Naive thymus-derived CD4-positive, alpha-beta T cell (primary cell): ENCODE measurements around the gene DMBX1. TPM values are rescaled to one million over a fixed set of nuclear protein-coding genes. Genes with fewer than 3 reads are reported as not detected.

Experiments
- ATAC-seq: fragments of 150-1000 bp; cut with Tn5 transposase; 2 replicates; pipeline ENCODE4 v1.10.0; 2021; ENCODE audit warnings: mild to moderate bottlenecking, moderate library complexity
- CTCF ChIA-PET: fragments of 350-600 bp; sonication (Branson Sonifier 250); formaldehyde crosslinking; loops from one replicate; lab custom pipeline; 2021; ENCODE audit warnings: antibody characterized with exemption; lab: Charles Lee
- POLR2A ChIA-PET: fragments of 350-600 bp; sonication (Branson Sonifier 250); formaldehyde crosslinking; loops from one replicate; lab custom pipeline; 2021; ENCODE audit warnings: antibody characterized with exemption, inconsistent platforms; lab: Charles Lee
- DNase-seq, 9 donors: peaks; one replicate each; pipeline versions ENCODE4 v3.0.0 to v3.0.0-alpha.2; 2020 to 2022; ENCODE audit warnings: mixed read lengths in 1 of 9
- H3K27ac ChIP-seq: one replicate; pipeline ENCODE4 v1.7.0; 2013; ENCODE audit warnings: mild to moderate bottlenecking, low read depth, low read length, moderate library complexity
- H3K27me3 ChIP-seq, 2 donors: one replicate each; pipeline ENCODE4 v1.7.0; 2013; ENCODE audit warnings: low read length in 2 of 2, mild to moderate bottlenecking in 2 of 2, moderate library complexity in 2 of 2; ENCODE audit not compliant: control insufficient read depth in 2 of 2, insufficient read depth in 2 of 2
- H3K36me3 ChIP-seq, 3 experiments: 1 replicate in 2 of 3; 2 replicates in 1 of 3; pipeline ENCODE4 v1.7.0; 2013; ENCODE audit warnings: low read length in 3 of 3, mild to moderate bottlenecking in 3 of 3, moderate library complexity in 1 of 3; ENCODE audit not compliant: insufficient read depth in 3 of 3, control insufficient read depth in 2 of 3
- H3K4me1 ChIP-seq, 2 donors: one replicate each; pipeline ENCODE4 v1.7.0; 2013; ENCODE audit warnings: low read length in 2 of 2, mild to moderate bottlenecking in 2 of 2, moderate library complexity in 1 of 2; ENCODE audit not compliant: control insufficient read depth in 2 of 2, insufficient read depth in 2 of 2
- H3K4me3 ChIP-seq: 2 replicates; pipeline ENCODE4 v1.7.0; 2013; ENCODE audit warnings: mild to moderate bottlenecking, low read length
- H3K9me3 ChIP-seq, 3 experiments: 1 replicate in 2 of 3; 2 replicates in 1 of 3; pipeline ENCODE4 v1.7.0; 2013; ENCODE audit warnings: low read length in 3 of 3; ENCODE audit not compliant: control insufficient read depth in 2 of 3
- H3K27ac Mint-ChIP-seq, 9 donors: one replicate each; pipeline ENCODE4 v1.8.0; 2020 to 2022; ENCODE audit warnings: mixed read lengths in 9 of 9, mild to moderate bottlenecking in 8 of 9, moderate library complexity in 5 of 9, inconsistent platforms in 2 of 9
- H3K27me3 Mint-ChIP-seq, 5 donors: one replicate each; pipeline ENCODE4 v1.8.0; 2021 to 2022; ENCODE audit warnings: mixed read lengths in 5 of 5, mild to moderate bottlenecking in 1 of 5
- H3K36me3 Mint-ChIP-seq, 5 donors: one replicate each; pipeline ENCODE4 v1.8.0; 2020 to 2022; ENCODE audit warnings: mixed read lengths in 5 of 5, mild to moderate bottlenecking in 3 of 5, inconsistent platforms in 1 of 5
- H3K4me1 Mint-ChIP-seq, 7 donors: one replicate each; pipeline ENCODE4 v1.8.0; 2020 to 2022; ENCODE audit warnings: mixed read lengths in 7 of 7, mild to moderate bottlenecking in 3 of 7, inconsistent platforms in 1 of 7
- H3K4me3 Mint-ChIP-seq, 10 donors: one replicate each; pipeline ENCODE4 v1.8.0; 2020 to 2022; ENCODE audit warnings: mild to moderate bottlenecking in 10 of 10, mixed read lengths in 10 of 10, moderate library complexity in 6 of 10, inconsistent platforms in 2 of 10
- H3K9me3 Mint-ChIP-seq, 11 donors: one replicate each; pipeline ENCODE4 v1.8.0; 2020 to 2022; ENCODE audit warnings: mixed read lengths in 11 of 11, mild to moderate bottlenecking in 4 of 11, inconsistent platforms in 1 of 11, moderate library complexity in 1 of 11
- intact Hi-C, 2 donors: fragments of 100-400 bp; cut with micrococcal nuclease; formaldehyde crosslinking; loops; one replicate each; pipeline ENCODE4 v1.15.1; 2023
- polyA plus RNA-seq, 2 donors: library from polyadenylated mRNA; unstranded; fragments of 300-500 nt; fragmentation: Illumina TruSeq; gene quantifications; one replicate each; pipeline ENCODE4 v1.2.3, GENCODE V29; 2021
- total RNA-seq, 6 experiments: library from RNA in 5 of 6; stranded (reverse) in 5 of 6; gene quantifications; 1 replicate in 5 of 6; 2 replicates in 1 of 6; pipeline ENCODE4 v1.2.3 and lab custom pipeline; 2021 to 2026

Gene DMBX1
- total and polyA plus RNA-seq, 7 experiments from 2014 or later = not detected

DNA sequence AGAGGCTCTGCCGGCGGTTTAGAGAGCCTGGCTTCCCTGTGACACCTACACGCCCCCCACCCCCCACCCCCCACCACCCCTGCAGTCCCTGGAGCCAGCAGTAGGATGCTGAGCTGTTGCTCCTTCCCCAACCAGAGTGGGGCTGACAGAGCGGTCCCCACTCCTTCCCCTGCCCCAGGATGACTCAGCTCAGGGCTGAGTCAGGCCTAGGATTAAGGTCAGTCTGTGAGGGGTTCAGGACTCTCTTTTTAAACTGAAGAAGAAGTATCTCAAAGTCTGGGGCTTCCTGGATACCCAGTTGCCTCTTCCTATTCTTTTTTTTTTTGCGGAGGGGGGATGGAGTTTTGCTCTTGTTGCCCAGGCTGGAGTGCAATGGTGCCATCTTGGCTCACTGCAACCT, 19.1 kb downstream of the DMBX1 start:
- Mint-ChIP-seq H3K27ac (no peak overlapping the region), H3K9me3 (peaks cover 0 to 2% (median 0%) of the 10 kb centered on the region in 11 donors), H3K27me3 (peaks cover under 1 to 28% (median 9%) of the 10 kb centered on the region in 5 donors), H3K36me3 (no peaks in the 10 kb centered on the region), H3K4me3 (no peak overlapping the region), H3K4me1 (no peaks in the 10 kb centered on the region)
- POLR2A ChIA-PET = no interaction called here
- CTCF ChIA-PET = no interaction called here
- ATAC-seq (no peak), DNase-seq (no peak)
- Histone ChIP-seq H3K4me1 (no peaks in the 10 kb centered on the region), H3K36me3 (no peaks in the 10 kb centered on the region), H3K9me3 (no peaks in the 10 kb centered on the region), H3K4me3 (no peak overlapping the region), H3K27me3 (no peaks in the 10 kb centered on the region), H3K27ac (no peak overlapping the region)
- intact Hi-C loops = no loop called here

DNA sequence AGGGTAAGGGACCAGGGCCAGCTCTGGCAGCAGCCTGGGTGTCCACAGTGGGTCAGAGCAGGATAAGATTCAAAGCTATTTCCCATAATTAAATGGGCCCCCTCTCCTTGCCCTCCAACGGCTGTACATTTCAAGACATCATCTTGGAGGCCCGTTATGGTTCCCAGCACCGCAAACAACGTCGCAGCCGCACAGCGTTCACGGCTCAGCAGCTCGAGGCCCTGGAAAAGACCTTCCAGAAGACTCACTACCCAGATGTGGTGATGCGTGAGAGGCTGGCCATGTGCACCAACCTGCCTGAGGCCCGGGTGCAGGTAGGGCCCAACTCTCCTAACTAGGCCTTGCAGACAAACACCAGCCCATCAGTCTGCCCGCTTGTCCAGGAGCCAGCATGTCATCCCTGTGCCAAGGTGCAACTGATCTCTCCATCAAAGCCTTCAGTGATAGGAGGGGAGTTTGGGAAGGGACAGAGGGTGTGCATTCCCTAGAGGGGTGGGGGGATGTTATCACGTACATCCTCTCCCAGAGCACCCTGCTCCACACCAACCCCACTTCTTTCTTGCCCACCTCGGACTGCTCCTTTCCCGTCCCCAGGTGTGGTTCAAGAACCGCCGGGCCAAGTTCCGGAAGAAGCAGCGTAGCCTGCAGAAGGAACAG, 20.8 kb downstream of the DMBX1 start:
- Mint-ChIP-seq H3K4me3 (no peak overlapping the region), H3K27me3 (peaks cover 0 to 27% (median 7%) of the 10 kb centered on the region in 5 donors), H3K9me3 (peaks cover 0 to 2% (median 0%) of the 10 kb centered on the region in 11 donors), H3K4me1 (no peaks in the 10 kb centered on the region), H3K27ac (no peak overlapping the region), H3K36me3 (no peaks in the 10 kb centered on the region)
- no peak overlapping the region for H3K4me3 ChIP-seq
- ChIA-PET CTCF (interaction anchor here (0.6 kb wide), 1 partner anchor 16 kb away, joined by 3 read pairs; no protein-coding TSS in a partner anchor), POLR2A (no interaction called here)
- H3K9me3 ChIP-seq = no peaks in the 10 kb centered on the region
- no peak for ATAC-seq
- H3K4me1 ChIP-seq = no peaks in the 10 kb centered on the region
- DNase-seq = no peak
- H3K27me3 ChIP-seq = no peaks in the 10 kb centered on the region
- H3K27ac ChIP-seq = no peak overlapping the region
- intact Hi-C loops = no loop called here
- no peaks in the 10 kb centered on the region for H3K36me3 ChIP-seq

DNA sequence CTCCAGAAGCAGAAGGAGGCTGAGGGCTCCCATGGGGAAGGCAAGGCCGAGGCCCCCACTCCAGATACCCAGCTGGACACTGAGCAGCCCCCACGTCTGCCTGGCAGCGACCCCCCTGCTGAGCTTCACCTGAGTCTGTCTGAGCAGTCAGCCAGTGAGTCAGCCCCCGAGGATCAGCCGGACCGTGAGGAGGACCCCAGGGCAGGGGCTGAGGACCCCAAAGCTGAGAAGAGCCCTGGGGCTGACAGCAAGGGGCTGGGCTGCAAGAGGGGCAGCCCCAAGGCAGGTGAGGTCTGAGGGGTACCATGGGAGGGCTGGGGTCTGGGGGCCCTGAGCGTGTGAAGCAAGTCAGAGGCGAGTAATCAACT, 21.3 kb downstream of the DMBX1 start:
- no peaks in the 10 kb centered on the region for H3K36me3 Mint-ChIP-seq
- H3K27ac Mint-ChIP-seq = no peak overlapping the region
- POLR2A ChIA-PET = no interaction called here
- H3K4me3 Mint-ChIP-seq = no peak overlapping the region
- Histone ChIP-seq H3K9me3 (no peaks in the 10 kb centered on the region), H3K27me3 (no peaks in the 10 kb centered on the region), H3K36me3 (no peaks in the 10 kb centered on the region), H3K4me1 (no peaks in the 10 kb centered on the region), H3K4me3 (no peak overlapping the region), H3K27ac (no peak overlapping the region)
- CTCF ChIA-PET = no interaction called here
- H3K27me3 Mint-ChIP-seq = peaks cover 4 to 27% (median 9%) of the 10 kb centered on the region in 5 donors
- H3K9me3 Mint-ChIP-seq = no peaks in the 10 kb centered on the region
- DNase-seq = no peak
- ATAC-seq = no peak
- intact Hi-C loops = no loop called here
- H3K4me1 Mint-ChIP-seq = no peaks in the 10 kb centered on the region

DNA sequence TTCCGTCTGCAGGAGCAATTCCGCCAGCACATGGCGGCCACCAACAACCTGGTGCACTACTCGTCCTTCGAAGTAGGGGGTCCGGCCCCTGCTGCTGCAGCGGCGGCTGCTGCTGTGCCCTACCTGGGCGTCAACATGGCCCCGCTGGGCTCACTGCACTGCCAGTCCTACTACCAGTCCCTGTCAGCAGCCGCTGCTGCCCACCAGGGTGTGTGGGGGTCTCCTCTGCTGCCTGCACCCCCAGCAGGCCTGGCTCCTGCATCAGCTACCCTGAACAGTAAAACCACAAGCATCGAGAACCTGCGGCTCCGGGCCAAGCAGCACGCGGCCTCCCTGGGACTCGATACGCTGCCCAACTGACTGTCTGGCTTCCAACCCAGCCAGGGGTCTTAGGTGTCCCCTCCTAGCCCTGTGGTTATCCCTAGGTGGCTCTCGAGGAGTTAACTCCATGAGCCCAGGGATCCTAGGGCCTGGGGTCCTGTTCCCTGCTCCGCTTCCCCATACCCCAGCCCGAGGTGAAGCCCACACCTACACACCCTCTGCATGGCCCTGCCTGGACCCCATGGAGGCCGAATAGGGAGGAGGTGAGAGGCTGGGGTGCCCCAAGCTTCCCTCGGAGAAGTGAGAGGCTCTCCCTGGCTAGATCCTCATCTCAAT, 22.6 kb downstream of the DMBX1 start:
- Histone ChIP-seq H3K36me3 (no peaks in the 10 kb centered on the region), H3K4me3 (no peak overlapping the region), H3K27me3 (no peaks in the 10 kb centered on the region), H3K9me3 (no peaks in the 10 kb centered on the region), H3K27ac (no peak overlapping the region), H3K4me1 (no peaks in the 10 kb centered on the region)
- H3K27ac Mint-ChIP-seq = no peak overlapping the region
- intact Hi-C loops = no loop called here
- H3K9me3 Mint-ChIP-seq = no peaks in the 10 kb centered on the region
- H3K36me3 Mint-ChIP-seq = no peaks in the 10 kb centered on the region
- CTCF ChIA-PET = no interaction called here
- ATAC-seq (no peak), DNase-seq (no peak)
- POLR2A ChIA-PET = no interaction called here
- H3K4me3 Mint-ChIP-seq = no peak overlapping the region
- peaks cover 11 to 28% (median 22%) of the 10 kb centered on the region in 5 donors for H3K27me3 Mint-ChIP-seq
- peaks cover 0 to 2% (median 0%) of the 10 kb centered on the region in 7 donors for H3K4me1 Mint-ChIP-seq

DNA sequence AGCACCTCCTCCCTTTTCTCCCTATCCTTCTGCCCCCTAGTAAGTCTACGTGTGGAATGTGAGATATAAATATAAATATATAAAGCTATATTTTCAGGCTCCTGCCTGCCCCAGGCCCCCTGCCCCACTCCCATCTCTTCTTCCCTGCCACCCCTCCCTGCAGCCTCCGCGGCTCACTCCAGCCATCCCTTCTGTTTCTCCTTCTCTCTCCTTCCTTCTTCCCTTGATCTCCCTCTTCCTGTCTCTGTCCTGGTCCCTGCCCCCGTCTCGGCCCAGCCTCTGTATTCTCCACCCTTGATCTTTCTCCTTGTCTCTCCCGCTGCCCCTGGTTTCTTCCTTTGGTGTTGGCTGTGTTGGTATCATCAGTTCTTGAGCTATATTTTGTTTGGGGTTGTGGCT, 23.2 kb downstream of the DMBX1 start:
- no peak overlapping the region for H3K27ac ChIP-seq
- H3K4me3 ChIP-seq = no peak overlapping the region
- no peaks in the 10 kb centered on the region for H3K36me3 Mint-ChIP-seq
- peaks cover 0 to 3% (median 0%) of the 10 kb centered on the region in 7 donors for H3K4me1 Mint-ChIP-seq
- H3K9me3 ChIP-seq = no peaks in the 10 kb centered on the region
- H3K36me3 ChIP-seq = no peaks in the 10 kb centered on the region
- H3K27ac Mint-ChIP-seq = no peak overlapping the region
- H3K9me3 Mint-ChIP-seq = no peaks in the 10 kb centered on the region
- H3K27me3 Mint-ChIP-seq = peaks cover 17 to 31% (median 26%) of the 10 kb centered on the region in 5 donors
- DNase-seq (no peak), ATAC-seq (no peak)
- no peak overlapping the region for H3K4me3 Mint-ChIP-seq
- POLR2A ChIA-PET = no interaction called here
- CTCF ChIA-PET = no interaction called here
- intact Hi-C loops = no loop called here
- H3K4me1 ChIP-seq = no peaks in the 10 kb centered on the region
- H3K27me3 ChIP-seq = no peaks in the 10 kb centered on the region

DNA sequence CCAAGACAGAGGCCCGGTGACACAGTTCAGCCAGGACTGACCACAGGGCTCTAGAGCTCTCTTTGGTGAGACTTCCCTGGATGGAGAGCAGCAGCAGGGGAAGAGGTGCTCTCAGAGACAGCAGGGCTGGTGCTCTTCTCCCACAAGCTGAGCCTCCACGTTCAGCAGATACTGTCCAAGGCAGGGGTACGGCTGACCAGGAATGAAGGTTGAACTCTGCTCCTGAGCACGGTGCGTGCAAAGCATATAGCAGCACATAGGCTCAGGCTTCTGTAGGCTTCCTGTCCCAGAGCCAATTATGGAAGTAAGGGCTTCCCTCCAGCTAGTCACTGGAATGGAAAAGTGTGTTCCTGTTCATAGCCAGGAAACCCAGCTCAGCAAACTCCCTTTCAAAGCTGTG, 23.9 kb downstream of the DMBX1 start:
- H3K36me3 ChIP-seq = no peaks in the 10 kb centered on the region
- ChIA-PET POLR2A (no interaction called here), CTCF (no interaction called here)
- H3K9me3 Mint-ChIP-seq = no peaks in the 10 kb centered on the region
- H3K36me3 Mint-ChIP-seq = no peaks in the 10 kb centered on the region
- H3K4me3 Mint-ChIP-seq = no peak overlapping the region
- H3K9me3 ChIP-seq = no peaks in the 10 kb centered on the region
- no peaks in the 10 kb centered on the region for H3K4me1 ChIP-seq
- H3K27me3 Mint-ChIP-seq = peaks cover 23 to 38% (median 24%) of the 10 kb centered on the region in 5 donors
- H3K27ac Mint-ChIP-seq = no peak overlapping the region
- intact Hi-C loops = no loop called here
- H3K4me1 Mint-ChIP-seq = peaks cover 0 to 3% (median 0%) of the 10 kb centered on the region in 7 donors
- H3K27ac ChIP-seq = no peak overlapping the region
- H3K27me3 ChIP-seq = no peaks in the 10 kb centered on the region
- DNase-seq = no peak
- no peak for ATAC-seq
- no peak overlapping the region for H3K4me3 ChIP-seq

DNA sequence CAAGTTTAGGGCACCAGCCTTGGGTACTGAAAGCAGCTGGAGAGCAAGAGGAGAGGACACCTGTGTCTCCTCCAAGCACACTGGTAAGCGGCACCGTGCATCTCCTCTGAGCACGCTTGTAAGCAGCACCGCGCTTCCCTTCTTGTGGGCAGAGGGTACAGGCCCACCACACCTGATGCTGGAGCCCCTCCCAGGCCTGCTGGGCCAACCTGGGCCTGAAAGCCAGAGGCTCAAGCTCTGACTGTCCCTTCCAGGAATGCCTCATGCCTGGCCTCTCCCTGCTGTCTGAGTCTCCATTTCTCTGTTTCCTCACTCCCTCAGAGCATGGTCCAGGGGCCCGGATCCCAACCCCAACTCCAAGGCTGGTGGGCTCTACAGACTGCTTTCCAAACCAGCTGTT, 25.9 kb downstream of the DMBX1 start:
- no peak overlapping the region for H3K4me3 Mint-ChIP-seq

More for the DNA sequence above, 25.9 kb downstream of the DMBX1 start:
- Mint-ChIP-seq H3K27me3 (peaks cover 23 to 41% (median 26%) of the 10 kb centered on the region in 5 donors), H3K27ac (no peak overlapping the region), H3K9me3 (no peaks in the 10 kb centered on the region), H3K4me1 (peaks cover 0 to 3% (median 0%) of the 10 kb centered on the region in 7 donors), H3K36me3 (no peaks in the 10 kb centered on the region)
- Histone ChIP-seq H3K36me3 (no peaks in the 10 kb centered on the region), H3K27ac (no peak overlapping the region), H3K4me3 (no peak overlapping the region), H3K4me1 (no peaks in the 10 kb centered on the region), H3K27me3 (no peaks in the 10 kb centered on the region), H3K9me3 (no peaks in the 10 kb centered on the region)
- ChIA-PET CTCF (no interaction called here), POLR2A (no interaction called here)
- intact Hi-C loops = no loop called here
- ATAC-seq (no peak), DNase-seq (no peak)
